COLO829 (cell line): ENCODE measurements around the gene PPAT.
"Not testable (repeated sequence)": the region's sequence is repeated elsewhere in the genome, so short reads cannot be mapped to it uniquely, and the experiment has no call there.

Source experiments
- DNase-seq: peaks from one replicate; pipeline ENCODE4 v3.0.0; 2012; ENCODE audit warnings: low spot score

PPAT gene

GRCh38 chr4:56435140-56435926 lies at the start of gene PPAT:
PPAT (minus strand) TSS chr4:56435615; CDS start chr4:56435477, 138 bp downstream.
- DNase-seq: peak; percentile 99

DNA sequence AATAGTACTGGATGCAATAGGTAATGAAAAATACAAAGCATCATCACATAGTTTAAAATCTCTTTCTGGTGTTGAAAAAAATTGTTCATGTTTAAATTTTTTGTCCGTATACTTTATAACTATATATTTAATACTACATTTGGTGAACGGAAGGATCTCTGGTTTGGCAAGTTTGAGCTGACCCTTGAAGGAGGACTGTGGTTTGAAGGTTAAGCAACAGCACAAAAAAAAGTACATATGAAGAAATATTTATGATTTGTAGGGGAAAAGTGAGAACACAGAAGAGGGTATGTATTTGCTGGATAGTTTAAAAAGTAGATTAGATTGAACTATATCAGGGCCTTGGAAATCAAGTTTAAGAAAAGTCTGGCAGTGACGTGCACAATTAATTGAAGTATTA lies 45.3 kb upstream of the PPAT start:
- no peak for DNase-seq

GRCh38 chr4:56477192-56477702 lies 41.8 kb upstream of the PPAT start:
- DNase-seq: no peak

- DNase-seq: no peak
These were observed 40.5 kb upstream of the PPAT start for GRCh38 chr4:56475917-56476316.

DNA sequence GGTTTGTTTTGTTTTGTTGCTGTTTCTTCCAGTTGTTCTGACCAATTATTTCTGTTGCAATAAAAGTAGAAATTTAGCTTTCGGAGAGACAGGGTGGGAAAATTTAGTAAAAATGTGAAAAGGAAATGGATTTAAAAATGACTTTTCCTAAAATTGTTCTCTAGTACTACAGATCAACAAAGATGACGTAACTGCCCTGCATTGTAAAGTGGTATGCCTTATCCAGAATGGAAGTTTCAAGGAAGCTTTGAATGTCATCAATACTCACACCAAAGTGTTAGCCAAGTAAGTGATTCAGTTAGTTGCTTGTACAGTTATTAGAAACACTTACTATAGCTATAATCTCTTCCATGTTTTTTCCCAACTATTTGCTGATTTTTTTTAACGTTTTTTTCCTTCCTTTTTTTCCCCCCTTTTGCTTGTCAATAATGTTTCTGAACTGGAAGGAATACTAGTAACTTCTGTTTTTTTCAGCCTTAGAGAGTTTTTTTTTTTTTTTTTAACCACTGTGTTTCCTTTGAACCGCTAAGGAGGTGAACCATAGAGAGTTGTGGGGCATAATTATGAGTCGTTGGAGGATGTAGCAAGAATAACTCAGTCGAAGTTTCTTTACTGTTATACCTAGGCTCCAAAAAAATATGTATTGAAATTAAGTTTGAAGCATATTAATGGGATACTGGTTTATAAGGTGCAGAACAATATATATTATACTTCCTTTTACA lies 34.2 kb upstream of the PPAT start:
- no peak for DNase-seq

DNA sequence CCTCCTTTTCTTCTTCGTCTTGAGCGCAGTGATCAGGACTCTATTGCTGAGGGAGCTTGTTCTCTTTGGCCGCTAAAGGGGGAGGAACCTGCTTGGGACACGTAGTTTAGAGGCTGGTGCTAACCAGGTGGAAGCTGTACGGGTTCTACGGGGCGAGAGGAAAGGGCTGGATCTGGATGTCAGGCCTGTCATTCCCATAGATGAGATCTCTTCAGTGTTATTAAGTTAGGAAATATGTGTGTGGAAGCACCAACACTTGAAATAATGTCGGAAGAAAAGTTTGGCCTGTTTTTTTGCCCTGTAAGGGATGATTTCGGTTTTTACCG lies 32.6 kb upstream of the PPAT start:
- DNase-seq: peak; percentile 66

DNA sequence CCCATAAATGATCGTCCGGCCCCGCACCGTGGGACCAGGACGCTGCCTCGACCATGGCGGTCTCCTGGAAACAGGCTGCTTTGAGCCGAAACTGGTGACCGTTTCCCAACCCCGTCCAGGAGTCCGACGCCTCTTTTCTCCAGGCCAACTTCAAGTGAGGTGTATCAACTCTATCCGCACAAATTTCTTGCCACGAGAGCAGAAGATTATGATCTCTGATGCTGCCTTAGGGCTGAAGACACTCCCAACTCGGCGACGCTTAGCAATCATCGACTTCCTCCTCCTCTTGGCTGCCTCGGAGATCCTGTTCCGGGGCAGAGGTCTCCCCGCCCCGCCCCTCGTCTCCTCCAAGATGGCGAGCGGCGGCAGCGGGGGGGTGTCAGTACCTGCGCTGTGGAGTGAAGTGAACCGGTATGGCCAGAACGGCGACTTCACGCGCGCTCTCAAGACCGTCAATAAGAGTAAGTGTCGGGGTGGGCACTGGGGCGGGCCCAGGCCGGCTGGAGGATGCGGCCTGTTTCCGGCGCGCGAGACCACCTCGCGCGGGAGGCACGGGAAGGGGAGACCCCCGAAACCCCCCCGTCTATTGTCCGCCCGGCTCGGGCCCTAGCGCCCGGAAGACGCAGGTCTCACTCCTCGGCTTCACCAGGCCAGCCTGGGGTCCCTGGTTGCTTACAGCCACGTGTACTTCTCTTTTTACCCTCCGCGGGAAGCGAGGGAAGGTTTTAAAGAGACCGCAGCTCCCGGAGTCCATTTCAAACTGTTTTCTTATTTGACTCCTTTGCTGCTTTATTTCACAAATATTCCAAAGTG lies 32.1 kb upstream of the PPAT start, which contains the start of gene SRP72:
TSS of gene SRP72 (plus strand) at position 334 of the 813 bp plus-strand sequence. CDS start at position 353, 19 bp downstream.
- DNase-seq: peak; percentile 95

- no peak for DNase-seq
These were observed 31.5 kb upstream of the PPAT start for GRCh38 chr4:56466910-56467283.

DNA sequence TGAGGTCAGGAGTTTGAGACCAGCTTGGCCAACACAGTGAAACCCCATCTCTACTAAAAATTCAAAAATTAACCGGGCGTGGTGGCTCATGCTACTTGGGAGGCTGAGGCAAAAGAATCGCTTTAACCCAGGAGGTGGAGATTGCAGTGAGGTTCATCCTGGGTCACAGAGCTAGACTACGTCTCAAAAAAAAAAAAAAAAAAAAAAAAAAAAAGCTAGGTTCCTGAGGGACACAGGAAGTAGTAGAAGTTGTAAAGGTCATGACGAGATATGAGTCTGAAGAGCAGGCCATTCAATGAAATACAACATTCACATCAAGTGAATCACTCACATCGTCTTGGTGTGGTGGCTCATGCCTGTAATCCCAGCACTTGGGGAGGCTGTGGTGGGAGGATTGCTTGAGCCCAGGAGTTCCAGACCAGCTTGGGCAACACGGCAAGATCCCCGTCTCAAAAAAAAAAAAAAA lies 30.9 kb upstream of the PPAT start:
- DNase-seq: peak; percentile 93

DNA sequence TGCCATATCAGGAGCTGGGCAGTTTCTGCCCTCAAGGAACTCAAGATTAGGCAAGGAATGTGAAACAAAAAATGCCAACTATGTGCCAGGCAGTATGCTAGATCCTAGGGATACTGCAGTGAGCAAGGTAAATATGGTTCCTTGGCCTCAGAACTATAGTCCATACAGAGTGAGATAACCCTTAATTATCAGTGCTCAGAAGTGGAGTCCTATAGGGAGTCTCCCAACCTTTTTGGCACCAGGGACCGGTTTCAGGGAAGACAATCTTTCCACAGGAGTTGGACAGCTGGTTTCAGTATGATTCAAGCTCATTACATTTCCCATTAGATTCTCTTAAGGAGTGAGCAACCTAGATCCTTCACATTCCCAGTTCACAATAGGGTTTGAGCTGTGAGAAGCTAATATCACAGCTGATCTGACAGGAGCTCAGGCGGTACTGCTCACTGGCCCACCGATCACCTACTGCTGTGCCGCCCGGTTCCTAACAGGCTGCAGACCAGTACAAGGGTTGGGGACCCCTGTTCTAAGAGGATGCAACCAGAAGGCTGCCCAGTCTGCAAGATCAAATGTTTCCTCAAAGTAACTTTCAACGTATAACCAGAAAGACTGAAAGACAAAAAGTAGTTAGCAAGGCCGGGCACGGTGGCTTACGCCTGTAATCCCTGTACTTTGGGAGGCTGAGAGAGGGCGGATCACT lies 30.3 kb upstream of the PPAT start:
- no peak for DNase-seq

GRCh38 chr4:56464581-56464980 lies 29.2 kb upstream of the PPAT start:
- DNase-seq: no peak

GRCh38 chr4:56463711-56464110 lies 28.3 kb upstream of the PPAT start:
- no peak for DNase-seq

- DNase-seq: no peak
These were observed 26.7 kb upstream of the PPAT start for GRCh38 chr4:56462157-56462556.

DNA sequence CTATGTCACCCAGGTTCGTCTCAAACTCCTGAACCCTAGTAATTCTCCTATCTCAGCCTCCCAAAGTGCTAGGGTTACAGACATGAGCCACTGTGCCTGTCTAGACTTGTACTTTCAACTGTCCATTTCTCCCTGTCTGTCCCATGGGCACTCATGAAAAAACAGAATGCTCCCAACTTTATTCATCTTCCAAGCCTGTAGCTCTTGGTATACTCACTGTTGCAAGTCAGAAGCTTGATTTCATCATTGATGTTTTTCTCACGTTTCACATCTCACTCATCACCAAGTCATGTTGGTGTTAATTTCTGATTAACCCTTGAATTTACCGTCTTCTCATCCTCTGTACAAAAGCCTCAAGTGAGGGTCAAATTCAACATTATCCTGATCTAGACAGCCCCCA lies 24.7 kb upstream of the PPAT start:
- no peak for DNase-seq

DNA sequence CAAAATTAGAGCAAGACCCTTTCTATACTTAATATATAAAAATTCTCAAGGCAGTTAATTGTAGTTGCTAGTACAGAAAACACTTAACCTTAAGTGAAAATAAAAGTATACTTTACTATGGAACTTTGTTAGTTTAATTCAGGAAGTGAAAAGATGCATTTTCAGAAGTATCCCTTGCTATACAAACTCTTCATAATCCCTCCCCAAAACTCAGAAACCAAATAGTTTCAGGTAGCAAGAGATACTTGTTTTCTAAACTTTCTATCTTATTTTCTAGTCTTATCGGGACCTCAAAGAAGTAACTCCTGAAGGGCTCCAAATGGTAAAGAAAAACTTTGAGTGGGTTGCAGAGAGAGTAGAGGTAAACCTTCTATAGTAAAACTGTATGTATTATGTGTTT lies 14.9 kb upstream of the PPAT start:
- no peak for DNase-seq

- not testable (repeated sequence) for DNase-seq
These were observed 14.1 kb upstream of the PPAT start for GRCh38 chr4:56449475-56449874.

DNA sequence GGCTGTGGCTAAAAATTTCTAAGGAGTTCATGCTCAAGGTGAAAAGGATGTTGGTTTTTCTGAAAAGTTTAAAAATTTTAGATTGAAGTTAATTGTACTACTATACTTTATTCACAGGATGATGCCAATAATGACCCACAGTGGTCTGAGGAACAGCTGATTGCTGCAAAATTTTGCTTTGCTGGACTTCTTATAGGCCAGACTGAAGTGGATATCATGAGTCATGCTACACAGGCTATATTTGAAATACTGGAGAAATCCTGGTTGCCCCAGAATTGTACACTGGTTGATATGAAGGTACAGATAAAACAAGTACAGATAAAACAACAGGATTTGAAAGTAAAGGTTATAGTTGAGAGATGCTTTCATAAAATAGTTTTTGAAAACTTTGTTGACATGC lies 12.9 kb upstream of the PPAT start:
- DNase-seq: no peak

- no peak for DNase-seq
These were observed 10.3 kb upstream of the PPAT start for GRCh38 chr4:56445699-56446098.

DNA sequence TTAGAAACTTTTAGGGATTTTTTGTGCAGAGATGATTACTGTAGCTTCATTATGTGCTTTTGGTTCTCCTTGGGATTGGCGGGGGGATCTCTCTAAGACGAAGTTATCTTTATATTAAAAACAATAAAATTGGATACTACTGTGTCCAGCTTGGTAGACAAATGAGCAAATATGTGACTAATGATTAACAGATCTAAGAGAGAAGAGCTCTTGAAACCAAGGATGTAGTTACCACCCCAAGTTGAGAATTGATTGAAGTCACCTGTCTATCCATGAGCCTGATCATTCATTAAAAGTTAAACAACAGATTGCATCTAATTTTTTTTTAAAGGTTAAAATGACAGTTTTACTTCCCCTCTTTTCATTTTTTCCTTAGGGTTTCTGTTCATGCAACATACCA lies 9.3 kb upstream of the PPAT start:
- no peak for DNase-seq

DNA sequence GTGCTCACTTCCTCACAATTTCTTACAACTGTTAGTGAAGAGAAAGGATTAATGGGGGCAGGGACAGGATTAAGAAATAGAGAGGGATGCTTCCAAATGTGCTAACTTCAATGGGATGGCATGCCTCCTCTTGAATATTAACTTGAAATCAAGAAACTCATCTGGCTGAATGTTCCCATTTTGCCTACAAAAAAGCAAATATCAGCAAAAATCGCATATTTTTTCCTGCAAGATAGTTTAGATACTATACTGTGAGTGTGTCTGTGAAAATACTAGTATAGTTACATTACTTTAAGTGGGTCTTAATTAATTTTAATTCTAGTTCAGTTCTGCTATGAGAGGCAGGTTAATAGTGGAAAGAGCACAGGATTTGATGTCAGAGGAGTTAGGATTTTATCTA lies 5.6 kb upstream of the PPAT start:
- DNase-seq: no peak

DNA sequence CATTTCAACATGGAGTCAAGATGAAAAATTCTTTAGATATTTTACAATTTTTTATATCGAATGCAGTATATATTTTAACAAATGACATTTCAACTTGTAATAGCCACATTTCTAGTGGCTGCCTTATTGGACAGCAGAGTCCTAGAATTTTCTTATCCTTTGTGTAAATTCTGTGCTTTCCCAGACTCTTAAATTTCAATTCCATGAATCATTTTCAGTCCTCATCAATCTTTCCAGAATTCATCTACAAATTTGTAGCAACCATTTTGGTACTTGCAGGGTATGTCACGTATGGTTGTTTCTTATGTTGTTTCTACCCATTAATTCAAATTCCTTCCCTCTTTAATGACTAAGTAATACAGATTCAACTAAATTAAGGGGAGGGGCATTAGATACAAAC lies 3.4 kb upstream of the PPAT start:
- DNase-seq: no peak

DNA sequence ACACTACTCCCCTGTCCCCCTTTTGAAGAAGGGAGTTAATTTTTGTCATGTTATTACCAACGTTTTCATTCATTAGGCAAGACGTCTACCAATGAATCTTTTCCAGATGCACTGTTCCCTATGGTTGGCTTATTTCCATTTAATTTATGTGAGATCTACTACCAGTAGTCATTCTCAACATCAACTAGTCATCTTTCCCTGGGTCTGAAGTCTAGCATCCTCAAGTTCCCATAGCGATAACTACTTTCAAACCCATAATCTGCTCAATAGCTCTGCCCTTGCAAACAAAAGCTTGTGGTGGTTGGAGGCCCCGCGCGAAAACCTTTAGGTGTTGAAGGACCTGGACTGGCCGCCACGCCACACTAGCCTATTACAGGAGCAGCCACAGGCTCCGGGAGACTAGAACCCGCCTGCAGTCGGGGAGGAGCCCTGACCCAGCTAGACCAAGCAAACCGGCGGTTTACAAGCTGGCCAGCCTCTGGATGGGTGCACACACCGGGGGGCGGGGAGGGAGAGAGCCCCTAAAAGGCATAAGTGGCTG lies 746 bp downstream of the PPAT start:
- DNase-seq: peak; percentile 65
